Measurements from ENCODE around the gene FBXO31. TPM values are rescaled to one million over a fixed set of nuclear protein-coding genes. Genes with fewer than 3 reads are reported as not detected.

Gene FBXO31
- total RNA-seq, 4 donors from 2014 or later = 156 to 264 (median 201) TPM

DNA sequence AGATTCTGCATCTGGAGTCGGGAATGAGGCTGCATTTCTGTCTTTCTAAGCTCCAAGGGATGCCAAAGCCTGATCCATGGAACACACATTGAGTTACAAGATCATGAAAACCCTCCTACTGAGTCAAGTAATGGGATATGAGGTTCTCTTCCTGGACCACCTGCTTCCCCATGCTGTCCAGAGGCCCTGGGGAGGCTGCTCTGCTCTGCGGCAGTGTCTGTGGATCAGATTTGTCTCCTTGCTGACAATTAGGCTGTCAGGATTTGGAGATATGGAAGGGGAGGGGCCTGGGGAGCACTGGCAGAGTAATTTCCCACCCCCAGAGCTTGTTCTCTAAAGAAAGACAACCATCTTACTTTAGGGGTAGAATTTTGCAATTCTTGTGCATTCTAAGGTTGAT, 99.4 kb downstream of the FBXO31 start:
- TF ChIP-seq, protein P1, sequence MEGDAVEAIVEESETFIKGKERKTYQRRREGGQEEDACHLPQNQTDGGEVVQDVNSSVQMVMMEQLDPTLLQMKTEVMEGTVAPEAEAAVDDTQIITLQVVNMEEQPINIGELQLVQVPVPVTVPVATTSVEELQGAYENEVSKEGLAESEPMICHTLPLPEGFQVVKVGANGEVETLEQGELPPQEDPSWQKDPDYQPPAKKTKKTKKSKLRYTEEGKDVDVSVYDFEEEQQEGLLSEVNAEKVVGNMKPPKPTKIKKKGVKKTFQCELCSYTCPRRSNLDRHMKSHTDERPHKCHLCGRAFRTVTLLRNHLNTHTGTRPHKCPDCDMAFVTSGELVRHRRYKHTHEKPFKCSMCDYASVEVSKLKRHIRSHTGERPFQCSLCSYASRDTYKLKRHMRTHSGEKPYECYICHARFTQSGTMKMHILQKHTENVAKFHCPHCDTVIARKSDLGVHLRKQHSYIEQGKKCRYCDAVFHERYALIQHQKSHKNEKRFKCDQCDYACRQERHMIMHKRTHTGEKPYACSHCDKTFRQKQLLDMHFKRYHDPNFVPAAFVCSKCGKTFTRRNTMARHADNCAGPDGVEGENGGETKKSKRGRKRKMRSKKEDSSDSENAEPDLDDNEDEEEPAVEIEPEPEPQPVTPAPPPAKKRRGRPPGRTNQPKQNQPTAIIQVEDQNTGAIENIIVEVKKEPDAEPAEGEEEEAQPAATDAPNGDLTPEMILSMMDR (IDR thresholded peaks at IDR 0.05 in 4 of 5, conservative IDR thresholded peaks at IDR 0.05 in 1 of 5) = no peak
- no peak for TF ChIP-seq POLR2A (IDR thresholded peaks at IDR 0.05)
- Histone ChIP-seq H3K27me3 (no peaks in the 10 kb centered on the region), H3K36me3 (no peaks in the 10 kb centered on the region), H3K27ac (no peak overlapping the region), H3K9me3 (no peaks in the 10 kb centered on the region), H3K4me1 (no peaks in the 10 kb centered on the region), H3K4me3 (no peak overlapping the region)
- DNase-seq (no peak), ATAC-seq (no peak)
- intact Hi-C loops (cut with DNase I; ENCODE audit: low total_unique reads) (no loop called here), in situ Hi-C loops (cut with MboI; ENCODE audit: low sequenced_read_pairs in 4 of 4) (loop anchor here (25.0 kb wide), 2 partner anchors 222 to 722 kb away; partner anchors contain the start of genes FOXC2 (in 3 of the 4) and MTHFSD (in 3 of the 4))

DNA sequence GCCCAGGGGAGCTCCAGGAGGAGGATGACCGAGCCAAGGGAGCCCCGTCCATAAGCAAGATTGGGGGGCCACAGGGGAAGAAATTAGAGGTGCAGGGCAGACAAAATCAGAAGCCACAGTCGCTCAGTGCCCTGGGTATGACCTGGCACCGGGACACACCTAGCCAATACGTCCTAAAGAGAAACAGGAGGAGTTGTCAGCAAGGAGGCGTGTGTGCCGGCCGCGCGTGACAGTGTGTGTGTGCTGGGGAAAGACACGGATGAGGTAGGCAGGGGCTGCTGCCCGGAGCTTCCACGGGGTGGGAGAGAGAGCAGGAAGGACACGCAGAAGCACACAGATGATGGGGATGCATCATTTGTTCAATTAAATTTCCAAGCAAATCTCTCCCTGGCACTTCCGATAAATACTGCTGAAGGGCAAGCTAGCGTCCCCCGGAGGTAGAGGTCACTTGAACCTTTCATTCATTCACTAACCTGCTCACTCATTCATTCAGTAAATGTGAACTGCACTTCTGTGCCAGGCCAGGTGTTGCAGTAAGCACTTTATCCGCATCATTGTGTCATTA, 104.4 kb downstream of the FBXO31 start:
- in situ Hi-C loops (cut with MboI; ENCODE audit: low sequenced_read_pairs in 4 of 4) = loop anchor here (10.0 to 25.0 kb wide), 3 partner anchors 217 to 717 kb away; partner anchors contain the start of genes FOXC2 (in 4 of the 4) and MTHFSD (in 3 of the 4)
- Histone ChIP-seq H3K27ac (no peak overlapping the region), H3K9me3 (no peaks in the 10 kb centered on the region), H3K36me3 (no peaks in the 10 kb centered on the region), H3K4me1 (no peaks in the 10 kb centered on the region), H3K27me3 (no peaks in the 10 kb centered on the region), H3K4me3 (no peak overlapping the region)
- intact Hi-C loops (cut with DNase I; ENCODE audit: low total_unique reads) = no loop called here
- DNase-seq (no peak), ATAC-seq (no peak)
- TF ChIP-seq, protein P1 (IDR thresholded peaks at IDR 0.05 in 4 of 5, conservative IDR thresholded peaks at IDR 0.05 in 1 of 5) = no peak
- TF ChIP-seq POLR2A (IDR thresholded peaks at IDR 0.05) = no peak

DNA sequence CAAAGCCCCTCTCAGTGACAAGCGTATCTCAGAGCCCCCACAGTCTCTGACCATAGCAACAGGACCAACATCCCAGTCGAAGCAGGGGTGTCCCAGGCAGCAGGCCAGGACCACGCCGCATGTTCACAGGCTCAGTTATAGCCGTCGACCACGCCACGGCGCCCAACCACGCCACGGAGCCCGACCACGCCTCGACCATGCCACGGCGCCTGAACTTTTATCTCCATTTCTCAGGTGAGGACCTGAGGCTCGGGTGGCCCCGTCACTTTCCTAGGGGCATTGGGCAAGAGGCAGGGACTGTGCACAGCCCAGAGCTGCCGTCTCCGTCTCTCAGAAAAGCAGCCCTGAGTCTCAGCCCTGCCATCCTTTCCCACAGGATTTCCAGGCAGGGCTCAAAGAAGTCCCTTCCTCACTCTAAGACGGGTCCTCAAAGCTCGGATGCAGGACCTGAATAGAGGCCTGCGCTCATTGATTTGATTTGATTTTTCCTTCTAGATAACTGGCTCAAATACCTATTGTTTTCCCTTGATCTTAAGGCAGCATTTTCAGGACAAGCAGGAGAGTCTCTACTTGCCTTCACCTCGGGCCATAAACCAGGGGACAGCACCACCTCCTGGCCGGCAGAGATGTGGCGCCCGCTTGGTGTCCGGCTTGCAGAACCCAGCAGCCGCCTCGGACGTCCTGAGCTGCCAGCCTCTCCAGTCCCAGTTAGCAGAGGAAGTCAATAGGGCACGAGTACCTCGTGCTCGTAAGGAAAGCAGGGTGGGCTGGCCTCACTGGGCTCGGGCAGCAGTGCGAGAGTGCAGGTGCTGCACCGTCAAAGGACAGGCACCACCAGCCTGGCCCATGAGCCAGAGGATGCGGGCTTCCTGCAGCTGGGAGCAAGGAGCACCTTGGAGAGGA, 105.1 kb downstream of the FBXO31 start:
- no peak overlapping the region for H3K27ac ChIP-seq
- no peaks in the 10 kb centered on the region for H3K27me3 ChIP-seq
- DNase-seq (peak; percentile 17 to 29), ATAC-seq (peak; percentile 58 to 75)
- H3K36me3 ChIP-seq = no peaks in the 10 kb centered on the region
- H3K9me3 ChIP-seq = no peaks in the 10 kb centered on the region
- H3K4me1 ChIP-seq = no peaks in the 10 kb centered on the region
- intact Hi-C loops (cut with DNase I; ENCODE audit: low total_unique reads) (loop anchor here (1.0 kb wide), 1 partner anchor 715 kb away; no protein-coding TSS in a partner anchor), in situ Hi-C loops (cut with MboI; ENCODE audit: low sequenced_read_pairs in 4 of 4) (loop anchor here (10.0 to 25.0 kb wide), 3 partner anchors 216 to 716 kb away; partner anchors contain the start of genes FOXC2 (in 4 of the 4) and MTHFSD (in 3 of the 4))
- no peak overlapping the region for H3K4me3 ChIP-seq
- TF ChIP-seq POLR2A (IDR thresholded peaks at IDR 0.05) = no peak
- TF ChIP-seq, protein P1 (IDR thresholded peaks at IDR 0.05 in 4 of 5, conservative IDR thresholded peaks at IDR 0.05 in 1 of 5) = peak; percentile 50 to 75 (median 71)

Other genes with a start within 250 kb of the FBXO31 start
- gene C16orf95, start 66.4 kb downstream of the FBXO31 start, total RNA-seq = 1 to 10 TPM in 3 of 4 donors, under 1 TPM in 1; 0.22 to 3.8 (median 1.3) TPM
- gene MAP1LC3B, start 8.6 kb upstream of the FBXO31 start, total RNA-seq = 100 to 1,000 TPM in 3 of 4 donors, 10 to 100 TPM in 1; 76.3 to 165 (median 122) TPM
- 10 to 100 TPM in 1 of 4 donors, 1 to 10 TPM in 3; 8.9 to 10.7 (median 9.3) TPM for gene ZCCHC14, start 109.2 kb upstream of the FBXO31 start, total RNA-seq
- gene JPH3, start 218.7 kb upstream of the FBXO31 start, total RNA-seq = not detected

Measured in gastrocnemius medialis (tissue), 4 donors.